Measurements from ENCODE around the gene HSPA12B.
A peak's percentile ranks its signal among the peaks of the same experiment; 100 is the strongest.

HSPA12B gene

DNA sequence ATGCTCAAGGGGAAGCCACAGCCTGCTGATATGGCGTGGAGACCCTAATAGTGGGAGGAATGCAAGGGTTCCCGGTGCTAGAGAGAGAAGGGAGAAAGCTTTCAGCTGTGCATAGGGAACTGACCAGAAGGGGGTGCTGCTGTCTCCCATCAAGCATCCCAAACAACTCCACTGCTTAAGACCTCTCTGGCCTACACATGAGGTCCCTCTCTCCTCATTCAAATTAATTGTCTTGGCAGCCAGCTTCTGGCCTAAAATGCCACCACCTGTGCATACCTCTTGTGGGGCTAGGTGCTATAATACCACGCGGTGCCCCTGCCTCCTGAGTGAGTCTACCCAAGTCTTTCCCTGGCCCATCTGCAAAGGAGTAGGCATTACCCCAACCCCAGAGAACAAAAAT is 20.6 kb downstream of the HSPA12B start:
- Histone ChIP-seq H3K9ac (ENCODE audit: insufficient read length) (no peak overlapping the region), H3K27ac (no peak overlapping the region), H3K9me3 (ENCODE audit: low read depth, low read length) (no peaks in the 10 kb centered on the region), H3K4me3 (no peak overlapping the region), H3K36me3 (ENCODE audit: insufficient read depth, low read length) (peaks cover 32% of the 10 kb centered on the region)
- no peak for TF ChIP-seq FOXP2 (optimal IDR thresholded peaks at IDR 0.05; ENCODE audit: control extremely low read depth, extremely low read length, insufficient read depth)
- TF ChIP-seq POLR2AphosphoS5 (IDR thresholded peaks at IDR 0.05; ENCODE audit: borderline replicate concordance, low read depth, low read length): no peak
- no peak for TF ChIP-seq EZH2 (IDR thresholded peaks at IDR 0.05)
- peak; percentile 45 for DNase-seq (ENCODE audit: low read depth, low spot score)

DNA sequence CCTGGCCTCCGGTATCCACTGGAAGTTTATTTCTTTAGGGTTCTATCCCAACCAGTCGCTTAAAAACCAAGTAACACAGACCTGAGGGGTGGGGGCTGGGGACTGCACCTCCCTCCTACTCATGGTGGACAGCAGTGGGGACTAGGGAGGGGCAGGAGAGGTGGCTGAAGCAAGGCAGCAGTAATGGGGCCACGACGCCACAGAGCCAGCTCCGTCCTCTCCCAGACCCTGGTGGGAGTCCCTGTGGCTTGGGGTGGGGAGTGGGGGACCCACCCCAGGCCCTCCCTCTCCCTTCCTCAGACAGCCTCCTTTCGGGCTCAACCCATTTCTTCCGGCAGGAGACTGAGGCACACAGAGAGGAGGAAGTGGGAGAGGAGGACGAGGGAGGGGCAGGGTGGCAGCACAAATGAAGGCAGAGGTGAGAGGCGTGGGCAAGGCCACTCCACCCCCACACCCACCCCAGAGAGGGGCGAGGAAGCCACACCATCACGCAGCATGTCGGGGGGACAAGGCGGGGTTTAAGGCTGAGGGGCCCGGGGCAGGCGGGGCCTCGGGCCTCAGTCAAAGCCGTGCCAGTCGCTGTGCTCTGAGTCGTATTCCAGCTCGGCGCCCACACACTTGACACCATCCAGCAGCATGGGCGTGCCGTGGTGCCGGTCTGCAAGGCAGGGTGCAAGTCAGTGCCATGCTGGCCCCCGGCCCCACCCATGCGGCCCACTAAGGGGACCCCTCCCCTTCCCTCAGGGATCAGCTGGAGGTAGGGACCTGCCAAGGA is 21.2 kb downstream of the HSPA12B start:
- Histone ChIP-seq H3K27ac (no peak overlapping the region), H3K4me3 (no peak overlapping the region), H3K36me3 (ENCODE audit: insufficient read depth, low read length) (peaks cover 37% of the 10 kb centered on the region), H3K9ac (ENCODE audit: insufficient read length) (no peak overlapping the region), H3K9me3 (ENCODE audit: low read depth, low read length) (no peaks in the 10 kb centered on the region)
- no peak for TF ChIP-seq POLR2AphosphoS5 (IDR thresholded peaks at IDR 0.05; ENCODE audit: borderline replicate concordance, low read depth, low read length)
- no peak for TF ChIP-seq FOXP2 (optimal IDR thresholded peaks at IDR 0.05; ENCODE audit: control extremely low read depth, extremely low read length, insufficient read depth)
- TF ChIP-seq EZH2 (IDR thresholded peaks at IDR 0.05): no peak
- DNase-seq (ENCODE audit: low read depth, low spot score): no peak

DNA sequence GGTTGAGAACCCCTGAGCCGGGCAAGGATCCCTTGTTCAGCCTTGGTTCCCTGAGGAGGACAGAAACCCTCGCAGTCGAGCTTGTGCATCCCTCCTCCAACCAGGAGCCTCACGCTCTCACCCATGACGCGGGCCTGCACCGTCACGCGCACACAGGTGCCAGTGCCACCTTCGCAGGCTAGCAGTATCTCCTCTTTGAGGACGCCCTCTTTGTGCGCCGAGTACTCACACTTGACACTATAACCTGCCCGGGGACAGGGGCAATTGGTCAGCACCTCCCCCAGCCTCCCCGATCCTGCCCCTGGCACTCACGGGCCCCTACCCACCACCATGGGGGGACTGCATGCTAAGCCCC is 21.8 kb downstream of the HSPA12B start:
- no peak overlapping the region for H3K27ac ChIP-seq
- no peak for DNase-seq (ENCODE audit: low read depth, low spot score)
- peaks cover 41% of the 10 kb centered on the region for H3K36me3 ChIP-seq (ENCODE audit: insufficient read depth, low read length)

GRCh38 chr20:3755269-3755668 is 22.8 kb downstream of the HSPA12B start:
- H3K9me3 ChIP-seq (ENCODE audit: low read depth, low read length): no peaks in the 10 kb centered on the region
- TF ChIP-seq EZH2 (IDR thresholded peaks at IDR 0.05) (no peak), FOXP2 (optimal IDR thresholded peaks at IDR 0.05; ENCODE audit: control extremely low read depth, extremely low read length, insufficient read depth) (no peak), POLR2AphosphoS5 (IDR thresholded peaks at IDR 0.05; ENCODE audit: borderline replicate concordance, low read depth, low read length) (no peak)
- peaks cover 41% of the 10 kb centered on the region for H3K36me3 ChIP-seq (ENCODE audit: insufficient read depth, low read length)
- DNase-seq (ENCODE audit: low read depth, low spot score): no peak
- no peak overlapping the region for H3K4me3 ChIP-seq
- H3K9ac ChIP-seq (ENCODE audit: insufficient read length): no peak overlapping the region
- H3K27ac ChIP-seq: no peak overlapping the region

More for the DNA sequence above, 21.8 kb downstream of the HSPA12B start:
- Histone ChIP-seq H3K9me3 (ENCODE audit: low read depth, low read length) (no peaks in the 10 kb centered on the region), H3K9ac (ENCODE audit: insufficient read length) (no peak overlapping the region), H3K4me3 (no peak overlapping the region)
- TF ChIP-seq EZH2 (IDR thresholded peaks at IDR 0.05) (no peak), FOXP2 (optimal IDR thresholded peaks at IDR 0.05; ENCODE audit: control extremely low read depth, extremely low read length, insufficient read depth) (no peak), POLR2AphosphoS5 (IDR thresholded peaks at IDR 0.05; ENCODE audit: borderline replicate concordance, low read depth, low read length) (no peak)

DNA sequence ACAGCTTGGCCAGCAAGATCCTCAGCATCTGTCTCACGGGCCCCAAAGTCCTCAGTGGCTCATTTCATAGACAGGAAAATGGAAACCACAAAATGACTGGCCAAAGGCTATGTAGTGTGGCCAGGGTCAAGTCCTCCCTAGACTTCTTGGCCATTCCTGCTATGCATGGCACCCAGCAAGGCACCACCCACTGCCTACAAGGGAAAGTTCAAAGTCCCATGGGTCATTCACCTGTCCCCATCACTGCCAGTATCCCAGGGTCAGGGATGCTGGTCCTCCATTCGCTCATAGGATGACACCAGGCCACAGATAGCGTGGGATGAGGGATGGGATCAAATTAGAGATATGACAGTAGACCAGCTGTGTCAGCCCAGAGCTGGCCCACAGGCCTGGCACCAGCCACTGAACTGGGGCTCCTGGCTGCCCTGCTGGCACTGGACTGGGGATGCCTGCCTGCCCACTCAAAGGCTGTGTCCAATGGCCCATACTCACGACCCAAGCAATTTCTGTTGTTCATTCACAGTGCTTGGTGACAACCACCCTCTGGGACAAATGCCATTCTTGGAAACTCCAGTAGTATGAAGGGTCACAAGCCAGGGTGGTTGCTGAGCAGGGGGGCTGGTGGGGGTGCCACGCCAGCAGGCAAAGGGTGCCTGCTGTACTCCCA is 23.5 kb downstream of the HSPA12B start:
- TF ChIP-seq FOXP2 (optimal IDR thresholded peaks at IDR 0.05; ENCODE audit: control extremely low read depth, extremely low read length, insufficient read depth): no peak
- no peak for TF ChIP-seq POLR2AphosphoS5 (IDR thresholded peaks at IDR 0.05; ENCODE audit: borderline replicate concordance, low read depth, low read length)
- TF ChIP-seq EZH2 (IDR thresholded peaks at IDR 0.05): no peak

GRCh38 chr20:3757268-3757667 is 24.8 kb downstream of the HSPA12B start:
- TF ChIP-seq POLR2AphosphoS5 (IDR thresholded peaks at IDR 0.05; ENCODE audit: borderline replicate concordance, low read depth, low read length) (no peak), EZH2 (IDR thresholded peaks at IDR 0.05) (no peak), FOXP2 (optimal IDR thresholded peaks at IDR 0.05; ENCODE audit: control extremely low read depth, extremely low read length, insufficient read depth) (no peak)
- Histone ChIP-seq H3K9me3 (ENCODE audit: low read depth, low read length) (no peaks in the 10 kb centered on the region), H3K27ac (no peak overlapping the region), H3K4me3 (no peak overlapping the region), H3K36me3 (ENCODE audit: insufficient read depth, low read length) (peaks cover 46% of the 10 kb centered on the region), H3K9ac (ENCODE audit: insufficient read length) (no peak overlapping the region)
- no peak for DNase-seq (ENCODE audit: low read depth, low spot score)

More for the DNA sequence above, 23.5 kb downstream of the HSPA12B start:
- no peak overlapping the region for H3K9ac ChIP-seq (ENCODE audit: insufficient read length)
- H3K27ac ChIP-seq: no peak overlapping the region
- no peak for DNase-seq (ENCODE audit: low read depth, low spot score)
- peaks cover 41% of the 10 kb centered on the region for H3K36me3 ChIP-seq (ENCODE audit: insufficient read depth, low read length)
- H3K4me3 ChIP-seq: no peak overlapping the region
- H3K9me3 ChIP-seq (ENCODE audit: low read depth, low read length): no peaks in the 10 kb centered on the region

DNA sequence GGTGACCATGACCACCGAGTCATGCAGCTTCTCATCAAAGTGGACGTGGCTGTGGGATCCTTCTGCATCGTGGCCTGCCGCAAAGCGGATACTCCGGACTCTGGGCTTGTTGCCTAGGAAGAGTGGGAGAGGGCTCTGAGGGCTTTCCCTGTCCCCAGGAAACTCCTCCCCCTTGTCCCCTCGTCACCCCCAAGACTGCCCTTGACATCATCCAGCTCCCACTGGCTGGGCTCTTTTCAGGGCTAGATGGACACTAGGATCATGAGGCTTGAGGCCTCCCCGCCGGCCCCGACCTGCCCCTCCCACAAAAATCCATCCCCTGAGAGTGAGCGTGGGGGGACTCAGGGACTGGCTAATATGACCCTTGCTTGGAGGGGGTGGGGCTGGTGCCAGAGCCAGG is 26.1 kb downstream of the HSPA12B start:
- peaks cover 46% of the 10 kb centered on the region for H3K36me3 ChIP-seq (ENCODE audit: insufficient read depth, low read length)
- TF ChIP-seq FOXP2 (optimal IDR thresholded peaks at IDR 0.05; ENCODE audit: control extremely low read depth, extremely low read length, insufficient read depth) (no peak), EZH2 (IDR thresholded peaks at IDR 0.05) (no peak), POLR2AphosphoS5 (IDR thresholded peaks at IDR 0.05; ENCODE audit: borderline replicate concordance, low read depth, low read length) (no peak)

GRCh38 chr20:3759316-3759823 is 26.9 kb downstream of the HSPA12B start:
- no peak overlapping the region for H3K9ac ChIP-seq (ENCODE audit: insufficient read length)
- no peak overlapping the region for H3K27ac ChIP-seq
- peaks cover 45% of the 10 kb centered on the region for H3K36me3 ChIP-seq (ENCODE audit: insufficient read depth, low read length)
- no peak overlapping the region for H3K4me3 ChIP-seq
- no peak for TF ChIP-seq FOXP2 (optimal IDR thresholded peaks at IDR 0.05; ENCODE audit: control extremely low read depth, extremely low read length, insufficient read depth)
- no peak for TF ChIP-seq EZH2 (IDR thresholded peaks at IDR 0.05)
- TF ChIP-seq POLR2AphosphoS5 (IDR thresholded peaks at IDR 0.05; ENCODE audit: borderline replicate concordance, low read depth, low read length): no peak
- DNase-seq (ENCODE audit: low read depth, low spot score): no peak
- no peaks in the 10 kb centered on the region for H3K9me3 ChIP-seq (ENCODE audit: low read depth, low read length)

More for the DNA sequence above, 26.1 kb downstream of the HSPA12B start:
- Histone ChIP-seq H3K4me3 (no peak overlapping the region), H3K9ac (ENCODE audit: insufficient read length) (no peak overlapping the region), H3K9me3 (ENCODE audit: low read depth, low read length) (no peaks in the 10 kb centered on the region), H3K27ac (no peak overlapping the region)
- no peak for DNase-seq (ENCODE audit: low read depth, low spot score)
